SK-N-MC (cell line): ENCODE data around the gene TJP1.
"Not testable (repeated sequence)": the region's sequence is repeated elsewhere in the genome, so short reads cannot be mapped to it uniquely, and the experiment has no call there.

Source experiments
- DNase-seq: peaks from one replicate; pipeline ENCODE4 v3.0.0-alpha.2; 2011; ENCODE audit warnings: low read depth, low spot score
- H3K27ac ChIP-seq: fragments of 200-600 bp; sonication (generic); 2 replicates; pipeline ENCODE4 v1.5.1; 2016; ENCODE audit warnings: mixed run types
- H3K36me3 ChIP-seq: fragments of 200-600 bp; sonication (generic); 2 replicates; pipeline ENCODE4 v1.6.1; 2017; ENCODE audit warnings: antibody characterized with exemption, low read length, mixed read lengths; ENCODE audit not compliant: insufficient read depth
- H3K4me3 ChIP-seq: fragments of 200-600 bp; sonication (generic); 2 replicates; pipeline ENCODE4 v1.5.1; 2016
- H3K9ac ChIP-seq: fragments of 200-600 bp; sonication (generic); 2 replicates; pipeline ENCODE4 v1.8.0; 2017; ENCODE audit warnings: mixed run types, mixed read lengths; ENCODE audit not compliant: insufficient read length
- H3K9me3 ChIP-seq: fragments of 200-600 bp; sonication (generic); 2 replicates; pipeline ENCODE4 v1.6.1; 2017; ENCODE audit warnings: low read depth, mild to moderate bottlenecking, antibody characterized with exemption, low read length, moderate library complexity, mixed read lengths
- EZH2 ChIP-seq: fragments of 200-600 bp; sonication (generic); IDR thresholded peaks from one replicate; pipeline ENCODE4 v1.6.1; 2017; ENCODE audit warnings: antibody characterized with exemption
- FOXP2 ChIP-seq: optimal IDR thresholded peaks from 2 replicates; pipeline ENCODE3; 2011; ENCODE audit warnings: mild to moderate bottlenecking, moderate library complexity; ENCODE audit not compliant: insufficient read depth; ENCODE audit errors: extremely low read length, control extremely low read depth
- POLR2AphosphoS5 ChIP-seq: IDR thresholded peaks from 2 replicates; pipeline ENCODE4 v1.6.1; 2012; ENCODE audit warnings: mild to moderate bottlenecking, low read depth, low read length, borderline replicate concordance

TJP1 gene

DNA sequence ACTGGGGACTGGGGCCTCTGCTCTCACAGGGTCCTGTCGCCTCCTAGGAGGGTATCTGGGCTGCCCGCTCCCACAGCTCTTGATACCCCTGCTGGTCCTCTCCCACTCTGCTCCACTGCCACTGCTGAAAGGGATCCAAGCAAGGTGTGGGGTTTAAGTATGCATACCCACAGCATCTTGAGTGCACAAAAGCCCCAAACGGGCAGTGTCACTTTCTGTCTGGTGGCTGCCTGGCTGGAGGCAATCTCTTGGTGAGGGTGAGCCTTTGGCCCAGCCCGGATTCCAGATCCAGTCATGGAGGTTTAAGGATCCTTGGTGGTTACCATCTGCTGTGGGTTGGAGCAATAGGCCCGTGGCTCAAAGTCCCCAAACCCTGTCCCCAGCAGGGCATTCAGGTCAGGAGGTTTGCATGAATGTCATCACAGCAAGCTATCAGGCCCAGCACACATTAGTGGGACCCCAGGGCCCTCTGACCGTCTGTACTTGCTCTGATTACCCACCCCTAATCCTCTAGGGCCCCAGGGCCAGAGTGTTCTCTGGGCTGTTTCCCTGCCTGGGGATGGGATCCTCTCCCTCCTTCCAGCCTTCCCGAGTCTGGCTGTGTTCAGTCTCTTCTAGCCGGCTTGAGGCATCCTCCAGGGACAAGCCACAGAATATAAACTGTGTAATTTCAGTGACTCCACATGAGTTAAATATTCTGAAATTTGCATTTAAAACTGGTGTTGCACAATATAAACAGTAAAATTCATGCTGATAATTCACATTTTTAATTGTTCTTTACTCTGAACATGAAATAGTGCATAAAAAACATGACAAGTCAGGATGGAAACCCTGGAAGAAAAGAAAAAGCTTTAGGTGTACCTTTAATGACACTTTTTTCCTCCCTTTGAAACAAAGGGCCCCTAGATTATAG lies 4.9 kb upstream of the TJP1 start:
- TF ChIP-seq POLR2AphosphoS5 (no peak), FOXP2 (no peak), EZH2 (no peak)

DNA sequence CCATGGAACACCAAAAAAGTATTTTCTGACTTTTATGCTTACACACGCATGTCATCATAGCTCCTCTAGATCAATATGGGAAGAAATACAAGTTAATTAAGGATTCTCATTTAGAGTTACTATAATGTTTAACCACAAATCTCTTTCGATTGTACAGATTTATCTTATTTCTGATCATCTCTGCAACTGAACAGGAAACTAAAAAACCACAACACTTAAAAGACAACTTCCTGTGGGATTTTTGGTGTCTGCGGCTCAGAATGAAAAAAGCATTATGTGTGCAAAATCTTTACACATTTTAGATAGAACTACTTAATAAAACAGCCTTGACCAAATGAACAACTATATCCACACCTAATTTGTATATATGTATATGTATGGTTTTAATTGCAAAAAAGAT lies 3.0 kb upstream of the TJP1 start:
- Histone ChIP-seq H3K9ac (no peak overlapping the region), H3K9me3 (no peaks in the 10 kb centered on the region), H3K4me3 (no peak overlapping the region), H3K27ac (no peak overlapping the region), H3K36me3 (no peaks in the 10 kb centered on the region)
- no peak for TF ChIP-seq EZH2
- TF ChIP-seq POLR2AphosphoS5: no peak
- no peak for TF ChIP-seq FOXP2
- no peak for DNase-seq

More for the DNA sequence above, 4.9 kb upstream of the TJP1 start:
- no peak overlapping the region for H3K4me3 ChIP-seq
- no peaks in the 10 kb centered on the region for H3K9me3 ChIP-seq
- H3K36me3 ChIP-seq: no peaks in the 10 kb centered on the region
- DNase-seq: no peak
- no peak overlapping the region for H3K27ac ChIP-seq
- no peak overlapping the region for H3K9ac ChIP-seq

DNA sequence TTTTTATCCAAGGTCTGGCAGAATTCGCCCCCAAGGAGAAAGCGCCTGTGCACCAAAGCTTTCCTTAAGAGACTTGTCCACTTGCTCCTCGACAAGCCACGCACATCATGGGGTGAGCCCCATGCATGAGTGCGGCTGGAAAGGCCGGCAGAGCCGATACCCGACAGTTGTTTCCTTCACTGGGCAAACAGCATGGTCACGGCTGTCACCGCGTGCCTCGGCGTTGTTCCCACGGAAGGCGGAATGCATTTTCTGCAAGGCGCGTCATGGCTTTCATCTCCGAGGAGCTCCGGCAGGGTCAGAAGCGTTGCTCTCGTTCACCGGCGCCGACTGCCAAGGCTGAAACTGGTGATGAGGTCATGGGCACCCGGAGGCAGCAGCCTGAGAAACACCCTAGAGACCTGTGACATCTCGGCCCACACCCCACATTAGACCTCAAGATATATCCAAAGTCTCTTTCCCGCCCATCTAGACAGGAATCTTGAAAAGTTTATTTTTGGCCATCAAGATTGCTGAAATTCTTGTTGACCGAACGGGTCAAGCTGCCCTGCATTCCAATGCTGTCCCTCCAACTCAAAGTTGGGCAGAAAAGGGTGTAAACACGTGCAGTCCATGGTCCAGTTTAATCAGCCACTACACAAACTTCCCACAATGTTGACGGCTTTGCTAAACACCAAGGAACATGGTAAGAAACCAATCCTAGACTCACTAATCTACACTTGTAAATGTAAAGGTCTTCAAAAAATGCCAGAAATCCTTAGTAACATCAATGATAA lies 604 bp upstream of the TJP1 start:
- no peak overlapping the region for H3K9ac ChIP-seq

DNA sequence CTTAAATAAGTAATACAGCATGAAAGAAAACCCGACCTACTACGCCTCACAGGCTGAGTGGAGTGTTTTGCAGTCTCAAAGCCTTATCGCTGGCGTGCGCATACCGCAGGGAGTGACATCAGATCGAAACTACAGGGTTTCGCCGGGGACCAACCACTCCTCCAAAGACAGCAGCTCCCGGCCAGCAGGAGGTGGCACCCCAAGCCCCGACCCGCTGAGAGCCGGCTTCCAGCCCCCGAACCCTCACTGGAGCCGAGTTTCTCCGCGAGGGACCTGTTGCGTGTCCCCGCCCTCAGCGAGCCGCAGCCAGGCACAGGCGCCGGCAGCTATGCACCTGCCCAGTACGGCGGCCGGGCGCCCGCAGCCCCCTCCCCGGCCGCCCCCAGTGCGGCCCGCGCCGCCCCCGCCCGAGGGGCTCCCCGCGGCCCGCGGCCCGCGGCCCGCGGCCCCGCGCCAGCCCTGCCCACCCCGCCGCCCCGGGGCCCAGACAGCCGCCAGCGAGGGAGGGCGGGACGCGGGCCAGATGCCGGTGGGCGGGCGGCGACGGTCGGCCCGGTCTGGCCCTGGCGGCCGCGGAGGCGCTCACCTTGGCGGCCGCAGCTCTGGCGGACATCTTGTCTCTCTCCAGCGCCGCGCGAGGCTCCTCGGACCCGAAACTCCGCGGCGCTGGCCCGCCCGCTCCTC lies 710 bp downstream of the TJP1 start:
- Histone ChIP-seq H3K9me3 (no peaks in the 10 kb centered on the region), H3K4me3 (peak overlapping the region; percentile 70), H3K27ac (no peak overlapping the region), H3K9ac (no peak overlapping the region), H3K36me3 (no peaks in the 10 kb centered on the region)
- no peak for DNase-seq
- TF ChIP-seq FOXP2 (no peak), POLR2AphosphoS5 (no peak), EZH2 (no peak)

More for the DNA sequence above, 604 bp upstream of the TJP1 start:
- no peak for DNase-seq
- no peak overlapping the region for H3K27ac ChIP-seq
- no peaks in the 10 kb centered on the region for H3K36me3 ChIP-seq
- H3K4me3 ChIP-seq: no peak overlapping the region
- no peaks in the 10 kb centered on the region for H3K9me3 ChIP-seq
- TF ChIP-seq POLR2AphosphoS5: no peak
- TF ChIP-seq FOXP2: no peak
- TF ChIP-seq EZH2: no peak

DNA sequence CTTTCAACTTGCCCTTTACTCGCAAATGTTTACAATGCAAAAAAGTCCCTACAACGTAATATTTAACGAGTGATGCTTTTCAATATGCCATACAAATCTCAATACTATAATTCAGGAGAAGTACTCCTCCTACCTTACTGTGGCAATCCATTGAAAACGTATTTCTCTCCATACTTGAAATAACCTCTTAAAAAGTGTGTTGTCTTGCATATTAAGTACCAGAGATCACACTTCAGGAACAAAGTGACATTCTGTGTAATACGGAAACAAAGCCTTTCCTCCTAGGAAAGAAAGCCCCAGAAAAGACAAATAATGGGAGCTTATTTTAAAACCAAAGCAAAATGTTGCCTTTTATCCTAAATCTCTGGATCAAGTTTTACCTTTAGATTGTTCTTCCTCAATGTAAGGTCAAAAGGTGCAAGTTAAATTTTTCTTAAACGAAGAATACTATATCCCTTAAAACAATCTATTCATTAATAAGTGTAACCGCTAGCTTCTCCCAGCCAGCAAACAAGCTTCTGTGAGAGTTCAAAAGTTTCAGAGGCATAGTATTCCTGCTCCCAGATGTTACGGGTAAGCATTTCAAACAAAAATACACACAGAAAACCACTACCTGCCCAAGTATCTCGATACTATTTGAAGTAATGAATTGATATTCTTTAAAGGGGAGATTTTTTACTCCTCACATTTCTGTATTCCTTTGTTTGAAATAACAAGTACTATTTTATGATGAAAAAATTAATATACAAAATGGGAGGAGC lies 1.7 kb downstream of the TJP1 start:
- no peak overlapping the region for H3K4me3 ChIP-seq
- no peak overlapping the region for H3K27ac ChIP-seq
- TF ChIP-seq EZH2: no peak
- TF ChIP-seq POLR2AphosphoS5: no peak
- no peak for TF ChIP-seq FOXP2
- no peaks in the 10 kb centered on the region for H3K9me3 ChIP-seq
- DNase-seq: no peak
- no peak overlapping the region for H3K9ac ChIP-seq
- no peaks in the 10 kb centered on the region for H3K36me3 ChIP-seq

DNA sequence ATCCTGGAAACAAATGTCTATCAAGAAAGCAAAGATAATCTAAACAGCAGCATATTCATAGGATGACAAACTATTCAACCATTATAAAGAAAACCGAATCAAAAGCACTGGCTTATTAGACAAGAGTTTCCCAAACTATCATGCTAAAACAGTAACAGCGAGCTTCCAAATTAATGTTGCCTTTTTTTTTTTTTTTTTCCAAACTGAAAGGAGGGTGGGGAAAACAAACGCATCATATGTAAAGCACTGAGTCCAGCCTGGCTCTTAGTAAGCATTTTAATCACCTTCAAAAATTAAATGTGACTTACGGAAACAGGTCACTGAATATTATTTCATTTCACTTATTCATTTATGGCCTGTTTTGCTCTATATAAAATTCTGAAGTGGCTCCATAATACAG lies 2.3 kb downstream of the TJP1 start:
- Histone ChIP-seq H3K27ac (no peak overlapping the region), H3K9ac (no peak overlapping the region), H3K4me3 (no peak overlapping the region), H3K9me3 (no peaks in the 10 kb centered on the region), H3K36me3 (no peaks in the 10 kb centered on the region)
- DNase-seq: no peak
- TF ChIP-seq FOXP2 (no peak), POLR2AphosphoS5 (no peak), EZH2 (no peak)

DNA sequence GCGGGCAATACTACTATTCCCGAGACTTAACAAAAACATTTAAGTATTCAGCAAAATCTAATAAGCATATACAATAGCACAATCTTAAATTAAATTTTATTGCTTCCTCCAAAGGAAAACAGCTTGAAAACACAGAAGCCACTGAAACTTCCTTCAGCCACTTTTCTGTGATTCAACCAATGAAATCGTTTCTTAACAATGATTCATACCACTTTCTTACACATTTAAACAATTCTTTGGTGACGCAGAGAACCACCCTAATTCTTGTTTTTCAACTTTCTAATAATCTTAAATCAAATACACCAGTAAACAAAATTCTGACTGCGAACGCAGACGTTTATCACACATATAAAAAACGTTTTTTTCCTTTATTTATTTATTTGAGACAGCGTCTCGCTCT lies 4.1 kb downstream of the TJP1 start:
- H3K9ac ChIP-seq: no peak overlapping the region
- DNase-seq: no peak
- H3K36me3 ChIP-seq: no peaks in the 10 kb centered on the region
- no peak for TF ChIP-seq FOXP2
- no peak for TF ChIP-seq POLR2AphosphoS5
- TF ChIP-seq EZH2: no peak
- H3K9me3 ChIP-seq: no peaks in the 10 kb centered on the region
- H3K4me3 ChIP-seq: no peak overlapping the region
- no peak overlapping the region for H3K27ac ChIP-seq

DNA sequence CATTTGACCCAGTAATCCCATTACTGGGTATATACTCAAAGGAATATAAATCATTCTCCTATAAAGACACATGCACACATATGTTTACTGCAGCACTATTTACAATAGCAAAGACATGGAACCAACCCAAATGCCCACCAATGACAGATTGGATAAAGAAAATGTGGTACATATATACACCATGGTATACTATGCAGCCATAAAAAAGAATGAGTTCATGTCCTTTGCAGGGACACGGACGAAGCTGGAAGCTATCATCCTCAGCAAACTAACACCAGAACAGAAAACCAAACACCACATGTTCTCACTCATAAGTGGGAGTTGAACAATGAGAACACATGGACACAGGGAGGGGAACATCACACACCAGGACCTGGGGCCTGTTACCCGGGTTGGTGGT lies 4.8 kb downstream of the TJP1 start:
- H3K9me3 ChIP-seq, H3K4me3 ChIP-seq, H3K27ac ChIP-seq, H3K9ac ChIP-seq, H3K36me3 ChIP-seq, DNase-seq: not testable (repeated sequence)
